ENCODE data around the gene SEMA6B.

DNA sequence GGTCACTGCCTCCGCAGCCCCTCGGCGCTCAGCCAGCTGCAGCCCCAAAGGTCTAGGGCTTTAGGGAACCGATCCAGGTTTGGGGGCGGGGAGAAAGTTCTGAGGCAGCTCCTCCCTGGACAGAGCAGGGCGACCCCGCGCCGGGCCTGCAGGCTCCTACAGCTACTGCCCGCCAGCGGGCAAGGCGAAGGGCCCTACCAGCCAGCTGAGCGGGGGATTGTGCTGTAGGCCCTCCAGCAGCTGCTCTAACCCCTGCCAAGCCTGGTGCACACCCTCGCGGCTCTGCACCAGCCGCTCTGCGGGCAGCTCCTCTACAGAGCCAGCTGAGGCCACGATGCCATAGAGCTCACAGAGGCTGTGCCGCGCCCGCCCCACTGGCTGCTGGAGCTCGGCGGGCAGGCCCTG is 55.2 kb downstream of the SEMA6B start:
- TF ChIP-seq, protein P1, sequence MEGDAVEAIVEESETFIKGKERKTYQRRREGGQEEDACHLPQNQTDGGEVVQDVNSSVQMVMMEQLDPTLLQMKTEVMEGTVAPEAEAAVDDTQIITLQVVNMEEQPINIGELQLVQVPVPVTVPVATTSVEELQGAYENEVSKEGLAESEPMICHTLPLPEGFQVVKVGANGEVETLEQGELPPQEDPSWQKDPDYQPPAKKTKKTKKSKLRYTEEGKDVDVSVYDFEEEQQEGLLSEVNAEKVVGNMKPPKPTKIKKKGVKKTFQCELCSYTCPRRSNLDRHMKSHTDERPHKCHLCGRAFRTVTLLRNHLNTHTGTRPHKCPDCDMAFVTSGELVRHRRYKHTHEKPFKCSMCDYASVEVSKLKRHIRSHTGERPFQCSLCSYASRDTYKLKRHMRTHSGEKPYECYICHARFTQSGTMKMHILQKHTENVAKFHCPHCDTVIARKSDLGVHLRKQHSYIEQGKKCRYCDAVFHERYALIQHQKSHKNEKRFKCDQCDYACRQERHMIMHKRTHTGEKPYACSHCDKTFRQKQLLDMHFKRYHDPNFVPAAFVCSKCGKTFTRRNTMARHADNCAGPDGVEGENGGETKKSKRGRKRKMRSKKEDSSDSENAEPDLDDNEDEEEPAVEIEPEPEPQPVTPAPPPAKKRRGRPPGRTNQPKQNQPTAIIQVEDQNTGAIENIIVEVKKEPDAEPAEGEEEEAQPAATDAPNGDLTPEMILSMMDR (IDR thresholded peaks at IDR 0.05): no peak
- no peak for TF ChIP-seq EZH2 (IDR thresholded peaks at IDR 0.05; ENCODE audit: borderline replicate concordance, insufficient read depth, low read depth, low read length, poor library complexity, severe bottlenecking)

Data from B cell (primary cell).